ENCODE measurements around the gene C1QTNF6.
A peak's percentile ranks its signal among the peaks of the same experiment; 100 is the strongest.
"Not testable (repeated sequence)": the region's sequence is repeated elsewhere in the genome, so short reads cannot be mapped to it uniquely, and the experiment has no call there.

The C1QTNF6 gene

GRCh38 chr22:37175414-37176281 lies 12.4 kb downstream of the C1QTNF6 start:
- no peak overlapping the region for H3K27ac ChIP-seq
- no peak for TF ChIP-seq CTCF (IDR thresholded peaks at IDR 0.05)
- no peak for TF ChIP-seq ZFX (IDR thresholded peaks at IDR 0.05; ENCODE audit: borderline replicate concordance)

- no peak for TF ChIP-seq CTCF (IDR thresholded peaks at IDR 0.05)
- no peak for TF ChIP-seq ZFX (IDR thresholded peaks at IDR 0.05; ENCODE audit: borderline replicate concordance)
- no peak overlapping the region for H3K27ac ChIP-seq
Observed at GRCh38 chr22:37174964-37175363, 13.1 kb downstream of the C1QTNF6 start.

GRCh38 chr22:37173709-37174108 lies 14.3 kb downstream of the C1QTNF6 start:
- H3K27ac ChIP-seq = no peak overlapping the region
- no peak for TF ChIP-seq CTCF (IDR thresholded peaks at IDR 0.05)
- TF ChIP-seq ZFX (IDR thresholded peaks at IDR 0.05; ENCODE audit: borderline replicate concordance) = no peak

GRCh38 chr22:37172266-37173245 lies 15.5 kb downstream of the C1QTNF6 start:
- TF ChIP-seq ZFX (IDR thresholded peaks at IDR 0.05; ENCODE audit: borderline replicate concordance) (no peak), CTCF (IDR thresholded peaks at IDR 0.05) (no peak)
- H3K27ac ChIP-seq = no peak overlapping the region

- no peak for TF ChIP-seq CTCF (IDR thresholded peaks at IDR 0.05)
- no peak for TF ChIP-seq ZFX (IDR thresholded peaks at IDR 0.05; ENCODE audit: borderline replicate concordance)
- H3K27ac ChIP-seq = no peak overlapping the region
Observed at GRCh38 chr22:37171662-37172061, 16.4 kb downstream of the C1QTNF6 start.

GRCh38 chr22:37170689-37171405 lies 17.2 kb downstream of the C1QTNF6 start:
- H3K27ac ChIP-seq = not testable (repeated sequence)

GRCh38 chr22:37169947-37170688 lies 17.9 kb downstream of the C1QTNF6 start:
- no peak overlapping the region for H3K27ac ChIP-seq
- TF ChIP-seq ZFX (IDR thresholded peaks at IDR 0.05; ENCODE audit: borderline replicate concordance) (no peak), CTCF (IDR thresholded peaks at IDR 0.05) (peak; percentile 17; the same call in 1 of the 2 replicates)

All from 22Rv1 (cell line).